Astrocyte (in vitro differentiated cells and primary cell): ENCODE data around the gene ENOX1. TPM values are rescaled to one million over a fixed set of nuclear protein-coding genes. Genes with fewer than 3 reads are reported as not detected.

Experiments used
- DNase-seq: peaks from one replicate; pipeline ENCODE4 v3.0.0-alpha.2; 2010; ENCODE audit warnings: low read depth
- FAIRE-seq: peaks from 2 replicates; lab custom pipeline; 2011; peaks lifted over from hg19 to GRCh38; lab: Jason Lieb, UNC
- H2AFZ ChIP-seq: 2 replicates; pipeline ENCODE4 v1.6.0; 2012; ENCODE audit warnings: low read depth, low read length, inconsistent platforms
- H3K27ac ChIP-seq: 2 replicates; pipeline ENCODE4 v1.5.1; 2011; ENCODE audit warnings: low read depth, low read length, inconsistent platforms
- H3K27me3 ChIP-seq: 2 replicates; pipeline ENCODE4 v1.6.0; 2011; ENCODE audit warnings: low read length, inconsistent platforms; ENCODE audit not compliant: insufficient read depth
- H3K36me3 ChIP-seq: 2 replicates; pipeline ENCODE4 v1.5.1; 2011; ENCODE audit warnings: low read length, inconsistent platforms; ENCODE audit not compliant: insufficient read depth
- H3K4me1 ChIP-seq: 2 replicates; pipeline ENCODE4 v1.5.1; 2011; ENCODE audit warnings: low read length, inconsistent platforms; ENCODE audit not compliant: insufficient read depth
- H3K4me2 ChIP-seq: 2 replicates; pipeline ENCODE4 v1.6.0; 2012; ENCODE audit warnings: low read length, inconsistent platforms
- H3K4me3 ChIP-seq: 2 replicates; pipeline ENCODE4 v1.5.1; 2011; ENCODE audit warnings: low read depth, mild to moderate bottlenecking, low read length, inconsistent platforms; ENCODE audit not compliant: insufficient read depth
- H3K79me2 ChIP-seq: 2 replicates; pipeline ENCODE4 v1.6.0; 2012; ENCODE audit warnings: mild to moderate bottlenecking, low read length, inconsistent platforms; ENCODE audit not compliant: insufficient read depth
- H3K9ac ChIP-seq: 2 replicates; pipeline ENCODE4 v1.6.0; 2012; ENCODE audit warnings: mild to moderate bottlenecking, low read length, inconsistent platforms
- H3K9me3 ChIP-seq: 2 replicates; pipeline ENCODE4 v1.5.1; 2012; ENCODE audit warnings: low read depth, mild to moderate bottlenecking, low read length, inconsistent platforms; ENCODE audit not compliant: insufficient read depth
- H4K20me1 ChIP-seq: 2 replicates; pipeline ENCODE4 v1.6.0; 2012; ENCODE audit warnings: low read length, inconsistent platforms; ENCODE audit not compliant: insufficient read depth
- H3K27ac Mint-ChIP-seq: one replicate; pipeline ENCODE4 v1.8.0; 2021; ENCODE audit warnings: mild to moderate bottlenecking, mixed read lengths; ENCODE audit not compliant: unreplicated experiment
- H3K27me3 Mint-ChIP-seq: one replicate; pipeline ENCODE4 v1.8.0; 2021; ENCODE audit warnings: low read depth, mixed read lengths; ENCODE audit not compliant: unreplicated experiment
- H3K36me3 Mint-ChIP-seq: one replicate; pipeline ENCODE4 v1.8.0; 2021; ENCODE audit warnings: low read depth, mixed read lengths; ENCODE audit not compliant: unreplicated experiment
- H3K4me1 Mint-ChIP-seq: one replicate; pipeline ENCODE4 v1.8.0; 2021; ENCODE audit warnings: low read depth, mixed read lengths; ENCODE audit not compliant: unreplicated experiment
- H3K4me3 Mint-ChIP-seq: one replicate; pipeline ENCODE4 v1.8.0; 2021; ENCODE audit warnings: mild to moderate bottlenecking, moderate library complexity, mixed read lengths; ENCODE audit not compliant: unreplicated experiment
- H3K9me3 Mint-ChIP-seq: one replicate; pipeline ENCODE4 v1.8.0; 2021; ENCODE audit warnings: mild to moderate bottlenecking, mixed read lengths; ENCODE audit not compliant: unreplicated experiment
- EZH2 ChIP-seq: IDR thresholded peaks from 2 replicates; pipeline ENCODE4 v1.6.1; 2012; ENCODE audit warnings: mild to moderate bottlenecking, low read length, inconsistent platforms; ENCODE audit not compliant: insufficient read depth
- total RNA-seq: library from RNA; stranded (reverse); gene quantifications from 2 replicates; pipeline ENCODE4 v1.2.1, GENCODE V29; 2021
- TF ChIP-seq, protein P1 (sequence below): IDR thresholded peaks from 2 replicates; pipeline ENCODE4 v1.5.1; 2011; ENCODE audit warnings: low read depth, mild to moderate bottlenecking, inconsistent platforms, low read length, moderate library complexity; ENCODE audit not compliant: insufficient read depth

The ENOX1 gene
- total RNA-seq, 1 donor from 2014 or later = 2.3 TPM

DNA sequence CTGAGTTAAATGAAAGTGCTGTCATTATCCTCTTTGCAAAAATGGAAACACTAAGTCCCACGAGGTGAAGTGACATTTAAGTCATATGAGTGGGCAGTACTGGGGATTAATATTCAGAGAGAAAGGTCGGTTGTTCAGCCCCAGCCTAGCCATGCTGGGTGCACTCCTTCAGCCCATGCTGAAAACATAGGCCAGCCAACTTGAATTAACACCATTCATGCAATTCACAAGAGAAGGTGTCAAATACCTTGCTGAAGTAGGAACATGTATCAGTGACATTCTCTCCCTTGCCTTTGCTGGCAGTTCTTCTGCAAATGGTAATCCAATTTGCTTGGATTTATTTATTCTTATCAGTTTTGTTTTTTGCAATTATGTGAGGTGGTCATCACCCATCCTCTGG lies 507.1 kb downstream of the ENOX1 start:
- no peak for FAIRE-seq

DNA sequence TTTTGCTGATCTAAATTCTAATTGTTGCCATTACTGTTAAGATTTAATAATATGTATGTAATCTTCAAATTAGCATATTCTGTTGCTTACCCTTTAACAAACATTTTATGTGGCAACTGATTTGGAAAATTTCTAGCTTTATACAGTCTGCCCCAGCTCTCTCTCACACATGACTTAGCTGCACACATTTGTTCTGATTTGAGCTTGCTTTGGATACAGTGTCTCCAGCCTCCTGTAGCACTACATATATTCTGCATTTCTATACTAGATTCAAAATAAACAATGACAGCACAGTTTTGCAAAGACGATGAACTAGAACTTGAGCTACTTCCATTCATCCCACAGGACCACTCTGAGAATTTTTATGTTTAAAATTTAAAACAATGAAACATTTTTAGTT lies 508.6 kb downstream of the ENOX1 start:
- Histone ChIP-seq H3K27me3 (no peaks in the 10 kb centered on the region), H3K27ac (no peak overlapping the region), H4K20me1 (no peaks in the 10 kb centered on the region), H3K36me3 (no peaks in the 10 kb centered on the region), H3K9me3 (no peaks in the 10 kb centered on the region), H3K4me2 (no peak overlapping the region), H3K4me3 (no peak overlapping the region), H3K9ac (no peak overlapping the region), H3K79me2 (no peaks in the 10 kb centered on the region), H2AFZ (no peak overlapping the region), H3K4me1 (peaks cover 4% of the 10 kb centered on the region)
- TF ChIP-seq EZH2 = no peak
- TF ChIP-seq, protein P1, sequence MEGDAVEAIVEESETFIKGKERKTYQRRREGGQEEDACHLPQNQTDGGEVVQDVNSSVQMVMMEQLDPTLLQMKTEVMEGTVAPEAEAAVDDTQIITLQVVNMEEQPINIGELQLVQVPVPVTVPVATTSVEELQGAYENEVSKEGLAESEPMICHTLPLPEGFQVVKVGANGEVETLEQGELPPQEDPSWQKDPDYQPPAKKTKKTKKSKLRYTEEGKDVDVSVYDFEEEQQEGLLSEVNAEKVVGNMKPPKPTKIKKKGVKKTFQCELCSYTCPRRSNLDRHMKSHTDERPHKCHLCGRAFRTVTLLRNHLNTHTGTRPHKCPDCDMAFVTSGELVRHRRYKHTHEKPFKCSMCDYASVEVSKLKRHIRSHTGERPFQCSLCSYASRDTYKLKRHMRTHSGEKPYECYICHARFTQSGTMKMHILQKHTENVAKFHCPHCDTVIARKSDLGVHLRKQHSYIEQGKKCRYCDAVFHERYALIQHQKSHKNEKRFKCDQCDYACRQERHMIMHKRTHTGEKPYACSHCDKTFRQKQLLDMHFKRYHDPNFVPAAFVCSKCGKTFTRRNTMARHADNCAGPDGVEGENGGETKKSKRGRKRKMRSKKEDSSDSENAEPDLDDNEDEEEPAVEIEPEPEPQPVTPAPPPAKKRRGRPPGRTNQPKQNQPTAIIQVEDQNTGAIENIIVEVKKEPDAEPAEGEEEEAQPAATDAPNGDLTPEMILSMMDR = no peak
- no peaks in the 10 kb centered on the region for H3K9me3 Mint-ChIP-seq
- H3K27me3 Mint-ChIP-seq = no peaks in the 10 kb centered on the region
- DNase-seq (no peak), FAIRE-seq (no peak)
- no peak overlapping the region for H3K27ac Mint-ChIP-seq
- no peak overlapping the region for H3K4me3 Mint-ChIP-seq
- H3K4me1 Mint-ChIP-seq = peaks cover 2% of the 10 kb centered on the region
- no peaks in the 10 kb centered on the region for H3K36me3 Mint-ChIP-seq

More for the DNA sequence above, 507.1 kb downstream of the ENOX1 start:
- no peak overlapping the region for H3K27ac Mint-ChIP-seq
- no peaks in the 10 kb centered on the region for H4K20me1 ChIP-seq
- no peak overlapping the region for H3K27ac ChIP-seq
- H3K36me3 ChIP-seq = no peaks in the 10 kb centered on the region
- no peak overlapping the region for H3K4me3 ChIP-seq
- H3K9me3 Mint-ChIP-seq = no peaks in the 10 kb centered on the region
- no peak overlapping the region for H3K4me2 ChIP-seq
- TF ChIP-seq EZH2 = no peak
- TF ChIP-seq, protein P1 = no peak
- no peak for DNase-seq
- H3K4me1 Mint-ChIP-seq = peaks cover 6% of the 10 kb centered on the region
- H2AFZ ChIP-seq = no peak overlapping the region
- H3K4me1 ChIP-seq = no peaks in the 10 kb centered on the region
- no peaks in the 10 kb centered on the region for H3K79me2 ChIP-seq
- H3K27me3 Mint-ChIP-seq = no peaks in the 10 kb centered on the region
- H3K4me3 Mint-ChIP-seq = no peak overlapping the region
- no peak overlapping the region for H3K9ac ChIP-seq
- no peaks in the 10 kb centered on the region for H3K9me3 ChIP-seq
- H3K27me3 ChIP-seq = no peaks in the 10 kb centered on the region
- no peaks in the 10 kb centered on the region for H3K36me3 Mint-ChIP-seq

DNA sequence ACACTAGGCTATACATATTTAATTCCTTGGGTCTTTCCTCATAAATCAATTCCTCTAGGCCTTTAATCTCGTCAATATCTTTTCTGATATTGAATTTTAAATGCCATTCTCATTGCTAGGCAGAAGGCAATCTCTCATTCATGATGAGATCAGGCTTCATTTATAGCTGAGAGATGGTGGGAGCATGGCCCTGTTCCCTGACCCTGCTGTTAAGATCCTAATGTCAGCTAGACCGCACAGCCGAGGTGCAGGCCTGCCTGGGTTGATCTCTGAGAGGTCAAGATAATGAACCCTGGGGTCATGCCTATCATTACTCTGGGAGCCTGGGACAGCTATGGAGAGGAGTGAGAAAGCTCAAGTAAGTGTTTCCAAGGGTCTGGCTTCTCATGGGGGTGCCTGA lies 509.6 kb downstream of the ENOX1 start:
- Histone ChIP-seq H3K36me3 (no peaks in the 10 kb centered on the region), H3K9ac (no peak overlapping the region), H3K27me3 (no peaks in the 10 kb centered on the region), H3K9me3 (no peaks in the 10 kb centered on the region), H3K27ac (no peak overlapping the region), H3K79me2 (no peaks in the 10 kb centered on the region), H3K4me1 (peaks cover 8% of the 10 kb centered on the region), H3K4me3 (no peak overlapping the region), H3K4me2 (no peak overlapping the region), H2AFZ (no peak overlapping the region), H4K20me1 (no peaks in the 10 kb centered on the region)
- H3K4me3 Mint-ChIP-seq = no peak overlapping the region
- H3K4me1 Mint-ChIP-seq = peaks cover 3% of the 10 kb centered on the region
- no peaks in the 10 kb centered on the region for H3K36me3 Mint-ChIP-seq
- DNase-seq (no peak), FAIRE-seq (no peak)
- no peaks in the 10 kb centered on the region for H3K9me3 Mint-ChIP-seq
- TF ChIP-seq, protein P1 = no peak
- no peak for TF ChIP-seq EZH2
- no peaks in the 10 kb centered on the region for H3K27me3 Mint-ChIP-seq
- H3K27ac Mint-ChIP-seq = no peak overlapping the region
